Ishikawa (cell line): ENCODE results near the gene DBT.
A peak's percentile ranks its signal among the peaks of the same experiment; 100 is the strongest.

Experiments used
- CEBPB ChIP-seq: IDR thresholded peaks from 2 replicates; pipeline ENCODE4 v1.6.1; 2012
- CREB1 ChIP-seq: IDR thresholded peaks from 2 replicates; pipeline ENCODE4 v1.6.1; 2012; ENCODE audit warnings: low read depth
- EGR1 ChIP-seq: IDR thresholded peaks from 2 replicates; pipeline ENCODE4 v1.6.1; 2012
- EP300 ChIP-seq: IDR thresholded peaks from 2 replicates; pipeline ENCODE4 v1.6.1; 2012; ENCODE audit warnings: borderline replicate concordance
- FOXM1 ChIP-seq: IDR thresholded peaks from 2 replicates; pipeline ENCODE4 v1.6.1; 2012; ENCODE audit warnings: low read depth, borderline replicate concordance
- NFIC ChIP-seq: IDR thresholded peaks from 2 replicates; pipeline ENCODE4 v1.6.1; 2012
- RAD21 ChIP-seq: IDR thresholded peaks from 2 replicates; pipeline ENCODE4 v1.6.1; 2012; ENCODE audit warnings: low read depth
- REST ChIP-seq: IDR thresholded peaks from 2 replicates; pipeline ENCODE4 v1.6.1; 2012; ENCODE audit warnings: low read depth, mild to moderate bottlenecking
- TAF1 ChIP-seq: IDR thresholded peaks from 2 replicates; pipeline ENCODE4 v1.6.1; 2012; ENCODE audit warnings: low read depth, mild to moderate bottlenecking
- TCF12 ChIP-seq: IDR thresholded peaks from 2 replicates; pipeline ENCODE4 v1.6.1; 2012; ENCODE audit warnings: low read depth
- TEAD4 ChIP-seq: IDR thresholded peaks from 2 replicates; pipeline ENCODE4 v1.6.1; 2012
- USF1 ChIP-seq: IDR thresholded peaks from 2 replicates; pipeline ENCODE4 v1.6.1; 2012
- YY1 ChIP-seq: IDR thresholded peaks from 2 replicates; pipeline ENCODE4 v1.6.1; 2012; ENCODE audit warnings: low read depth
- ZBTB7A ChIP-seq: IDR thresholded peaks from 2 replicates; pipeline ENCODE4 v1.6.1; 2012; ENCODE audit warnings: low read depth
- TF ChIP-seq, protein P1 (sequence below): IDR thresholded peaks from 2 replicates; pipeline ENCODE4 v1.6.1; 2012

DBT gene

GRCh38 chr1:100249537-100250257, at the start of gene DBT:
Gene DBT, minus strand, starts transcription at chr1:100249834. Its CDS starts 14 bp downstream, at chr1:100249820.
- peak; percentile 71 for TF ChIP-seq TEAD4
- TF ChIP-seq TAF1: peak; percentile 97
- no peak for TF ChIP-seq USF1
- no peak for TF ChIP-seq RAD21
- TF ChIP-seq EP300: no peak; the same call in 1 of the 2 replicates
- 0 out of 2 replicates have a peak, but pooled peaks have one; percentile 19 for TF ChIP-seq TCF12
- TF ChIP-seq CEBPB: no peak
- no peak for TF ChIP-seq REST
- TF ChIP-seq, protein P1, sequence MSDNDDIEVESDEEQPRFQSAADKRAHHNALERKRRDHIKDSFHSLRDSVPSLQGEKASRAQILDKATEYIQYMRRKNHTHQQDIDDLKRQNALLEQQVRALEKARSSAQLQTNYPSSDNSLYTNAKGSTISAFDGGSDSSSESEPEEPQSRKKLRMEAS: peak; percentile 56
- no peak for TF ChIP-seq FOXM1
- peak; percentile 69 for TF ChIP-seq CREB1
- TF ChIP-seq ZBTB7A: 0 out of 2 replicates have a peak, but pooled peaks have one; percentile 25
- TF ChIP-seq YY1: peak; percentile 96
- TF ChIP-seq NFIC: peak; percentile 10; the same call in 1 of the 2 replicates
- no peak for TF ChIP-seq EGR1

DNA sequence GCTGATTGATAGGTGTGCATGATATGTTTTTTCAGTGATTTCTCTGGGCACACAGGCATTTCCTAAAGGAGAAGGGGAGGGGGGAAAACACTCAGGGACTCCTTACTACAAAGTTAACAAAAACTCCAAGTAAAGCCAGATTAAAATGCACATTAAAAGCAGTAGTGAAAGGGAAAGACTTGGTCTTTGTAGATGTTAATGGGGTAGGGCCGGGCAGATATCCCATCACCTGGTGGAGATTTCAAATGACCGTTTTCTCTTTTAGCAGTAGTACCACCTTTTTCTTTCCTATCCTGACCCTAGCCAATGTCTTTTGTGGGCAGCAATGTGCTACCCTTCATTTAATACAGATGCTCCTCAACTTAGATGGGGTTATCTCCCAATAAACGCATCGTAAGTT, 48.9 kb upstream of the DBT start:
- no peak for TF ChIP-seq REST

DNA sequence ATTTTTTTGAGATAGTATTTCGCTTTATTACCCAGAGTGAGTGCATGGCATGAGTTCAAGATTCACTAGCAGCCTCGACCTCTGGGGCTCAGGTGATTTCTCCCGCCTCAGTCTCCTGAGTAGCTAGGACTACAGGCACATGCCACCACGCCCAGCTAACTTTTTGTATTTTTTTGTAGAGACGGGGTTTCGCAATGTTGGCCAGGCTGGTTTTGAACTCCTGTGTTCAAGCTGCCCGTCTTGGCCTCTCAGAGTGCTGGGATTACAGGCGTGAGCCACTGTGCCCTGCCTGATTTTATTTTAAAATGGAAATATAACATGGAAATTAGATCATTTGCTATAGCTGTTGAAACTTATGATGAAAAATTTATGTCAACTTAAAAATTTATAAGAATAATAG, 46.5 kb upstream of the DBT start:
- no peak for TF ChIP-seq TCF12
- TF ChIP-seq CEBPB: peak; percentile 67
- TF ChIP-seq, protein P1: no peak
- no peak for TF ChIP-seq NFIC
- no peak for TF ChIP-seq USF1
- TF ChIP-seq CREB1: no peak

GRCh38 chr1:100292711-100293110, 43.1 kb upstream of the DBT start:
- no peak for TF ChIP-seq CREB1
- no peak for TF ChIP-seq TEAD4
- TF ChIP-seq RAD21: no peak
- no peak for TF ChIP-seq REST
- TF ChIP-seq YY1: no peak
- TF ChIP-seq TAF1: no peak
- TF ChIP-seq NFIC: no peak

DNA sequence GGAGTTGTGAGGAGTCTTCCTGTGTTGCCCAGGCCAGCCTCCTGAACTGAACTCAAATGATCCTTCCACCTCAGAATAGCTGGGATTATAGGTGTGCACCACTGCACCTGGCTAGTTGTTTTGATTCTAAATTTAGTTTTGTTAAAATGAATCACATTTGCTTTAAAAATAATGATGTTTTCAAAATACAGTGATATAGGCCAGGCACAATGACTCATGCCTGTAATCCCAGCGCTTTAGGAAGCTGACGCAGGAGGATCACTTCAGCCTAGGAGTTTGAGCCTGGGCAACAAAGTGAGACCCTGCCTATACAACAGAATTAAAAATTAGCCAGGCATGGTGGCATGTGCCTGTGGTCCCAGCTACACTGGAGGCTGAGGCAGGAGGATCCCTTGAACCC, 40.7 kb upstream of the DBT start:
- TF ChIP-seq NFIC (no peak), TEAD4 (no peak)
